Anterior cingulate cortex (tissue), 58 donors: ENCODE measurements around the gene GRM5.

ENCODE experiments used
- DNase-seq, 58 donors: peaks; one replicate each; lab custom pipeline; 2025; lab: John Stamatoyannopoulos, UW

GRM5 gene

GRCh38 chr11:88520391-88520790 is 545.4 kb downstream of the GRM5 start:
- no peak for DNase-seq

GRCh38 chr11:88515002-88515401 is 550.8 kb downstream of the GRM5 start:
- DNase-seq = no peak

- DNase-seq = no peak
Measured at GRCh38 chr11:88511006-88511405, 554.8 kb downstream of the GRM5 start.

GRCh38 chr11:88508759-88509581 is 556.8 kb downstream of the GRM5 start:
- DNase-seq = no peak

- DNase-seq = no peak
Measured at GRCh38 chr11:88508418-88508758, 557.4 kb downstream of the GRM5 start.

GRCh38 chr11:88507771-88508417 is 557.9 kb downstream of the GRM5 start:
- DNase-seq = no peak

- DNase-seq = no peak
Measured at GRCh38 chr11:88501541-88501940, 564.2 kb downstream of the GRM5 start.

GRCh38 chr11:88495836-88496235 is 569.9 kb downstream of the GRM5 start:
- DNase-seq = no peak

GRCh38 chr11:88494848-88495247 is 570.9 kb downstream of the GRM5 start:
- no peak for DNase-seq

- DNase-seq = no peak
Measured at GRCh38 chr11:88491674-88492073, 574.1 kb downstream of the GRM5 start.

GRCh38 chr11:88489030-88489429 is 576.8 kb downstream of the GRM5 start:
- no peak for DNase-seq

- DNase-seq = no peak
Measured at GRCh38 chr11:88487646-88488045, 578.1 kb downstream of the GRM5 start.

GRCh38 chr11:88484873-88485621 is 580.7 kb downstream of the GRM5 start:
- DNase-seq = peak in 1 of 58 donors; percentile 4

GRCh38 chr11:88482871-88483301 is 582.9 kb downstream of the GRM5 start:
- DNase-seq = no peak

- DNase-seq = no peak
Measured at GRCh38 chr11:88480223-88480622, 585.6 kb downstream of the GRM5 start.

GRCh38 chr11:88478136-88478815 is 587.5 kb downstream of the GRM5 start:
- no peak for DNase-seq

- peak in 2 of 58 donors; percentile 14 to 24 for DNase-seq
Measured at GRCh38 chr11:88475991-88476418, 589.8 kb downstream of the GRM5 start.

GRCh38 chr11:88474655-88475054 is 591.1 kb downstream of the GRM5 start:
- DNase-seq = no peak

- DNase-seq = no peak
Measured at GRCh38 chr11:88469561-88470225, 596.1 kb downstream of the GRM5 start.

- DNase-seq = no peak
Measured at GRCh38 chr11:88464528-88464927, 601.3 kb downstream of the GRM5 start.
